Right renal cortex interstitium (tissue), 3 donors: Measurements from ENCODE around the gene CLK3. TPM values are rescaled to one million over a fixed set of nuclear protein-coding genes. Genes with fewer than 3 reads are reported as not detected.

ENCODE experiments used
- DNase-seq, 3 donors: peaks; one replicate each; pipeline ENCODE4 v3.0.0-alpha.2; 2013; ENCODE audit warnings: low read depth in 3 of 3, low spot score in 2 of 3
- polyA plus RNA-seq, 3 donors: library from polyadenylated mRNA; unstranded; fragments of 120-200 nt; gene quantifications; one replicate each; pipeline ENCODE4 v1.2.1, GENCODE V29; 2013; ENCODE audit not compliant: insufficient read length in 3 of 3

CLK3 gene
- polyA plus RNA-seq, 3 donors, result 62.5 to 73.9 (median 65.6) TPM

DNA sequence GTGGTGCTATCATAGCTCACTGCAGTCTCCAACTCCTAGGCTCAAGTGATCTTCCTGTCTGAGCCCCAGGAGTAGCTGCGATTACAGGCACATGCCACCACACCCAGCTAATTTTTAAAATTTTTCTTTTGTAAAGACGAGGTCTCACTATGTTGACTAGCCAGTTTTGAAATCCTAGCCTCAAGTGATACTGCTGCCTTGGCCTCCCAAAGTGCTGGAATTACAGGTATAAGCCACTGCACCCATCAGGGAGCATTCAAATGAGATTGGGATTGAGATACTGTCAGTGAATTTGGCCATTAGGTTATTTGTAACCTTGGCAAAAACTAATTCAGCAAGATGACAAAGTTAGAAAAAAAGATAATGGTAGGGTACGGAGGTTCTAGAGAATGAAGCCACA, 58.5 kb downstream of the CLK3 start:
- DNase-seq, result no peak

DNA sequence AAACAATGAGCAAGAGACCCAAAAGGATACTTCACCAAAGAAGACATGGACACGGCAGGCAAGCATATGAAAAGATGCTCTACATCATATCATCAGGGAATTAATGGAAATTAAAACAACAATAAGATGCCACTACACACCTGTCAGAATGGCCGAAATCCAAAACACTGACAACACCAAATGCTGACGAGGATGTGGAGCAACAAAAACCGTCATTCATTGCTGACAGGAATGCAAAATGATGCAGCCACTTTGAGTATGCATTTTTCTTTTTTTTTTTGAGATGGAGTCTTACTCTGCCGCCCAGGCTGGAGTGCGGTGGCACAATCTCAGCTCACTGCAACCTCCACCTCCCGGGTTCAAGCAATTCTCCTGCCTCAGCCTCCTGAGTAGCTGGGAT, 61.2 kb downstream of the CLK3 start:
- no peak for DNase-seq

Other genes starting within 250 kb of the CLK3 start
- 1 to 10 TPM in 2 of 3 donors, under 1 TPM in 1; 0.90 to 1.6 (median 1.2) TPM for gene CYP11A1, start 248.2 kb upstream of the CLK3 start, polyA plus RNA-seq
- gene SEMA7A, start 181.9 kb upstream of the CLK3 start, polyA plus RNA-seq, result 1 to 10 TPM; 5.2 to 6.6 (median 5.9) TPM
- 10 to 100 TPM; 65.0 to 71.4 (median 69.2) TPM for gene UBL7, start 154.7 kb upstream of the CLK3 start, polyA plus RNA-seq
- gene ARID3B, start 74.6 kb upstream of the CLK3 start, polyA plus RNA-seq, result 10 to 100 TPM; 11.4 to 12.1 (median 11.5) TPM
- gene EDC3, start 80.2 kb downstream of the CLK3 start, polyA plus RNA-seq, result 10 to 100 TPM; 38.6 to 43.2 (median 41.9) TPM
- under 1 TPM in 2 of 3 donors, not detected in 1; 0.07 TPM for gene CYP1A1, start 109.7 kb downstream of the CLK3 start, polyA plus RNA-seq
- under 1 TPM; 0.10 to 0.18 (median 0.11) TPM for gene CYP1A2, start 133.0 kb downstream of the CLK3 start, polyA plus RNA-seq
- gene CSK, start 166.2 kb downstream of the CLK3 start, polyA plus RNA-seq, result 10 to 100 TPM; 37.6 to 54.0 (median 39.3) TPM
- not detected for gene LMAN1L, start 197.0 kb downstream of the CLK3 start, polyA plus RNA-seq
- gene CPLX3, start 210.8 kb downstream of the CLK3 start, polyA plus RNA-seq, result not detected
- 10 to 100 TPM; 26.0 to 32.9 (median 31.5) TPM for gene ULK3, start 227.3 kb downstream of the CLK3 start, polyA plus RNA-seq